Spleen (tissue), 7 donors: ENCODE data around the gene DNAJB6.

Experiments used
- CTCF ChIP-seq, 11 experiments: fragments of 200-600 bp in 7 of 11; fragments of 450-650 bp in 4 of 11; sonication (generic) in 4 of 11; IDR thresholded peaks in 8 of 11; conservative IDR thresholded peaks in 3 of 11; 1 replicate in 7 of 11; 2 replicates in 4 of 11; pipeline versions ENCODE4 v1.4.0 to v1.8.0; 2016 to 2021; ENCODE audit warnings: antibody characterized with exemption in 11 of 11, inconsistent platforms in 4 of 11, mild to moderate bottlenecking in 1 of 11
- POLR2A ChIP-seq, 3 donors: fragments of 450-650 bp; IDR thresholded peaks; one replicate each; pipeline ENCODE4 v1.5.1; 2017; ENCODE audit warnings: antibody characterized with exemption in 3 of 3, mild to moderate bottlenecking in 1 of 3
- donor health status: DM: no; HTN: no; CAD: no; lungs with moderate emphysema.
- donor health status: DM: no; HTN: no; CAD: no.
- donor health status: DM: no; HTN: no; CAD: no.

- no peak for TF ChIP-seq POLR2A (IDR thresholded peaks at IDR 0.05)
- no peak for TF ChIP-seq CTCF (IDR thresholded peaks at IDR 0.05 in 8 of 11, conservative IDR thresholded peaks at IDR 0.05 in 3 of 11)
Observed at GRCh38 chr7:157402388-157402703, 65.5 kb downstream of the DNAJB6 start.
